ENCODE data around the gene TBX19.

GRCh38 chr1:168257397-168257796 lies 23.3 kb upstream of the TBX19 start:
- TF ChIP-seq ZNF274 (IDR thresholded peaks at IDR 0.05; ENCODE audit: low read depth, low read length): no peak
- TF ChIP-seq SUZ12 (IDR thresholded peaks at IDR 0.05; ENCODE audit: extremely low read depth, insufficient read depth, insufficient read length): no peak
- no peak for TF ChIP-seq YY1 (IDR thresholded peaks at IDR 0.05; ENCODE audit: insufficient read depth, insufficient read length)
